HG02884 (cell line): Measurements from ENCODE around the gene WDR11.
"Not testable (repeated sequence)": the region's sequence is repeated elsewhere in the genome, so short reads cannot be mapped to it uniquely, and the experiment has no call there.

Experiments used
- ATAC-seq: cut with Tn5 transposase; IDR thresholded peaks from one replicate; pipeline ENCODE4 v1.9.1; 2021; ENCODE audit warnings: mild to moderate bottlenecking, moderate library complexity; ENCODE audit not compliant: unreplicated experiment

The WDR11 gene

DNA sequence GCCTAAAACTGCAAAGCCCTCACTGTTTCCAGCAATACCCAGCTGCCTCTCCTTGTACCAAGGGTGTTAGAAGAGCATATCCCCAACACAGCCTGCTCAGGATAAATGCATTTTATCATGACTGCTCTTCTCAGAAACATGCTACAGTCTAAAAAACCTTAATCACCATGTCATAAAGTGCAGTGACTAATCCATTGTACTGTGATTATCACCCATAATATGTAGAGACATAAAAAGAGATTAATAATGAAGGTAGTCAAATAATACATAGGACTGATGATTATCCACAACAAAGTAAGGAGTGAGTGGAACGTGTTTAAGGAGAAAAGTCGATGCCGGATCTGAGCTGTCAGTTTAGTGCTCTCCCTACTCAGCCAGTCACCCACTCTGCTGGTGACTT, 12.2 kb upstream of the WDR11 start:
- ATAC-seq, result no peak

DNA sequence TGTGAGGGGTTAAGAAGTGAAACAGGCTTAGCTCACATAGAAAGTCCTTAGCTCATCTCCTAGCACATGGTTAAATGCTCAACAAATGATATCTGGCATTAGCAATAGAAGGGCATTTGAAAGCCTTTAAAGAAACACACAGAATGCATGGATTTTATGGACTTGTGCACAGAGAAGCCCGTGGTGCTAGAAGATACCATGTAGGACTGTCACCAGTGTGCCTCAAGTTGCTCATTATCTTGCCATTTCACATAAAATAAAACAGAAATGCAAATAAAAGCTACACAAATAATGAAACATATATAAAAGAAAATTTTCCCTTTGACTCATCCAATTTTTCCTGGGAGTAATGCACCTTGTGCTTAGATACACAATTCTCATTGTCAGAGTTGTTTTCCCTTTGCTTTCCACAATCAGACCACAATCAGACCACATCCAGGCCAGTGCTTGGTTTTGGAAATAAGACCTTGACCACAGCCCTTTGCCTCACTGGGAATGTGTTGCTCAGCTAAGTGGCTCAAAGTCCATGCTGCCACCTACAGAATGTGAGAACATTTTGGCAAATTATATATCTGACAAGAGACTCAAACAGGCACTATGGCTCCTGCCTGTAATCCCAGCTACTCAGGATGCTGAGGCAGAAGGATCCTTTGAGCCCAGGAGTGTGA, 9.5 kb upstream of the WDR11 start:
- ATAC-seq, result no peak

DNA sequence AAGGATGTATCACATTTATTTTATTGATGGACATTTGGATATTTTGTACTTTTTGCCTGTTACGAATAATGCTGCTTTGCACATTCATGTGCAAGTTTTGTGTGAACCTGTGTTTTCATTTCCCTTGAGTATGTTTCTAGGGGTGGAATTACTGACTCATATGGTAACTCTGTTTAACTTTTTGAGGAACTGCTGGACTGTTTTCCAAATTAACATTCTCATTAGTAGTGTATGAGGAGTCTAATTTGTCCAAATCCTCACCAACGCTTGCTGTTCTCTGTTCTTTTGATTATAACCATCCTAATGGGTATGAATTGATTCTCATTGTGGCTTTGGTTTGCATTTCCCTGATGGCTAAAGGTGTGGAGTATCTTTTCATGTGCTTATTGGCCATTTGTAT, 3.2 kb downstream of the WDR11 start:
- no peak for ATAC-seq

DNA sequence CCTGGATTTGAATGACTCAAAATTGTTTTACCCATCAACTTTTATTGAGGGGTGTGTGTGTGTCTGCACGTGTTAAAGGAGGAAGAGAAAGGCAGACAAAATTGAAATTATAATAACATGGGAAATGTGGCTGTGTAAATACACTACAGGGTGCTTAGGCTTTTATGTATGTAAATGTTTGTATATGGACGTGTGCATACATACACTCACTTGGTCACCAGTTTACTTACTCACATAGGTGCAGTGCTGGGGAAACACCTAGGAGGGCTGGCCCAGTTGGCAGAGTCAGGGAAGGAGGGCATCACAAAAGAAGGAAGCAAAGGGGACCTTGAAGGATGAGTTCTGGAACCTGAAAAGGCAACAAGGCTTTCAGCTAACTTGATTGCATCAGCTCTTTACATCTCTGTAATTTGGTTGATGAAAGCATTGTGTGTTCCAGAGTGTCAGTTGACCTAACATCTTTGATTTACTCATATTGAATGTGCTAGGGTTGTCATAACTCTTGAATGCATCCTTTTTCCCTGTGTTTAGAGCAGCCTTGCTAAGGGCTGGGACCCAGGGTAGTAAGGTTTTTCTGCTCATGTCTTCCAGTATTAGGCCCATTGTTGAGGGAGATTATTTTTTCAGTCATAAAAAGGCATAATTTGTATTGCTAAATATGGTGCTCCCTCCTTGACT, 10.2 kb downstream of the WDR11 start:
- no peak for ATAC-seq

DNA sequence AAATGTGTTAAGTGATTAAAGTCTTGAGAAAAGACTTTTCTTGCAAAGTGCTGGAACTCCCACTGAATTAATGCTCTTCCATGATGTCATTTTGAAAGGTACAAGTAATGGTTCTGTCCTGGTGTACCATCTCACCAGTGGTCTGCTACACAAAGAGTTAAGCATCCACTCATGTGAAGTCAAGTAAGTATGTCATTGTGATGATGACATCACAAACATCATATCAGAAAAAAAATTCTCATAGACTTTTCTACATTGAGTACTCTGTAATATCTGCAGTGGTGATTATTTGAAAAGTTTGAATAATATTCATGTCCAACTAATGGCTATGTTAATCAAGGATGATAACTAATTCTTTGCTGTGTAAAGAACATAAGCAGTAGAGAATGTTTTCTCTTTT, 22.6 kb downstream of the WDR11 start:
- no peak for ATAC-seq

DNA sequence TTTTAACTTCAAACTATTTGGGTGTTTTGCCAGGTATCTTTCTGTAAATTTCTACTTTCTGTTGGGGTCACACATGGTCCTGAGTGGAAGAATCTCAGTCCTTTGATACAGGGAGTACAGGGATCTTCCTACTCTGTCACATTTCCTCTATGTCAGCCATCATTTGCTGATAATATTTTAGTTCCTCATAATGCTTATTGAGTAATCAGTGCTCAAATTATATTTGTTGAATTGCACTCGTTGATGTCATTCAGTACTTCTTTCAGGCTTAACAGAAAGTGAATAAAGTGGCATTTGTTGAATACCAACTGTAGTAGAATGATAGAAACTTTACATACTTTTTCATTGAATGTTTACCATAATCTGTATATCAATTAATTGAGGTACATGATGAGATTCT, 31.9 kb downstream of the WDR11 start:
- no peak for ATAC-seq

DNA sequence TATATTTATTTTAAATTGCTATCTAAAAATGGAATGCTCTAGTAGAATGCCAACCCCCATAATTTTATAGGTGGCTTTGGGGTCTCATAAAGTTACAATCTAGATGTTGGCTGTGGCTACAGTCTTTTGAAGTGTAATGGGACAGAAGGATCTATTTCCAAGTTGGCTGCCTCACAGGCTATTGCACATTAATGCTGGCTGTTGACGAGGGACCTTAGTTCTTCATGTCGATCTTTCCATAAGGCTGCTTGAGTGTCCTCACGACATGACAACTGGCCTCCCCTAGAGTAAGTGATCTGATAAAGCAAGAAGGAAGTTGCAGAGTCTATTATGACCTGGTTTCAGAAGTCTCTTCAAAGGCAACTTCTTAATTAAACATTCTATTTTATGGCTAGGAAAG, 36.3 kb downstream of the WDR11 start:
- ATAC-seq, result no peak

DNA sequence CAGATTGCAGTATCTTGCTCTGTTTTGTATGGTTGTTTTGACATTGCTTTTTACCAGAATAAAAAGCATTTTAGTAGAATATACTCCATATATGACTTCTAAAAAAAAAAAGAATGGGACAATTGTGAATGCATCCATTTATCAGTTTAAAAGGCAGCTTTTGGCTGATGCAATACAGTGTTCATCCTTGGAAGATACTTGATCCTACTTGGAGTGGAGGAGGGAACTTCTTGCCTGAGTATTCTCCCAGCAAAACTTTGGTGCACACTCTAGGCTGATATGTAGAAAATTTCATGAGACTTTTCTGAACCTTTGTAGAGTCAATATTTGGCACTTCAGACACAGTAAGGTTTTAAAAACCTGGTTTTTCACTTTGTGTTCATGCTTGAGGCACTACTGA, 40.2 kb downstream of the WDR11 start:
- ATAC-seq, result no peak

DNA sequence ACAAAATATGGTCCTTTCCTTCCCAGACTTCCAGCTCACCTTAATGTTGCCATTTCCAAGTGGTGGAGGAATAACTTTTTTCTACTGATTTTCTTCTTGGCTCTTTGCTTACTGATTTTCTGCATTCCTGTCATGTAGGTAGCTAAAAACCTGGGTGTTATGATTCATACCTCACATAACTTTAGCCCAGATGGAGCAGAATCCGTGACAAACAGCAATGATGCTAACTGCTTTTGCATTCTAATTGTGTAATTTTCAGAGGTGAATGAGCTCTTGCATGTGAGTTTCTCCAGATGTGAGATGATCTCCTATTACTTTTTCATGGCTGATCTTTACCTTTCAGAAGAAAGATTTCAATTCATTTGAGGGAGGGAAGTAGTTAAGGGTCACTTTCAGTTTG, 43.4 kb downstream of the WDR11 start:
- ATAC-seq, result no peak

DNA sequence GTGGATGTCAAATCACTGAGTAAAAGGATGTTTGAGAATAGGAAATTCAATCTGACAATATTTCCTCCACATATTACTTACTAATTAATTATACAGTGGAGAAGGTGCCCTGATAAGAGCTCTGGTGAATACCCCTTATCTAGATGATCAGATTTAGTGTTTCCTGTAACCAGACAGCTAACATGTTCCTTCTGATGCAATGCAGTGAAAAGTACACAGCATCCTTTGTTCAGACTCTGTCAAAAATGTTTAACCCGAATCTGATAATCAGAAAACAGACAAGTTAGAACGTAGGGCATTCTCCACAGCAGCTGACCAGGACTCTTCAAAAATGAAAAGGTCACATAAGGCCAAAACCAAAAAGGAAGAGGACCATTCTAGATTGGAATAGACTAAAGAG, 46.2 kb downstream of the WDR11 start:
- no peak for ATAC-seq

DNA sequence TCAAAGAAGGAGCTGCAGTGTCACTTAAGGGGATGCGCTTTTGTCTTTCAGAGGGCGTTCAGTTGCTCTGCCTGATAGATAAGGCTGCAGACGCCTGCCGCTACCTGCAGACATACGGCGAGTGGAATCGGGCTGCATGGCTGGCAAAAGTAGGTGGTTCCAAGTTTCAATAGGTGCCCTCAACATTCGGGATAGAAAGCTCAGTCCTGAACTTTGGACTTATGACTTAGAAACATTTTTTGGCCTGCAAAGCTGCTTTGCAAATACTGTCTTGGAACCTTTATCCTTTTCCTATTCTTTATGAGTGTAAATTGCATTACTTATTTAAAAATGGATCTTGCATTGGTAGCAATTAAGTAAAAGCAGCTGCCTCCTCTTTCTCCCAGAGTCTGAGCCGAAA, 54.1 kb downstream of the WDR11 start:
- ATAC-seq, result no peak

DNA sequence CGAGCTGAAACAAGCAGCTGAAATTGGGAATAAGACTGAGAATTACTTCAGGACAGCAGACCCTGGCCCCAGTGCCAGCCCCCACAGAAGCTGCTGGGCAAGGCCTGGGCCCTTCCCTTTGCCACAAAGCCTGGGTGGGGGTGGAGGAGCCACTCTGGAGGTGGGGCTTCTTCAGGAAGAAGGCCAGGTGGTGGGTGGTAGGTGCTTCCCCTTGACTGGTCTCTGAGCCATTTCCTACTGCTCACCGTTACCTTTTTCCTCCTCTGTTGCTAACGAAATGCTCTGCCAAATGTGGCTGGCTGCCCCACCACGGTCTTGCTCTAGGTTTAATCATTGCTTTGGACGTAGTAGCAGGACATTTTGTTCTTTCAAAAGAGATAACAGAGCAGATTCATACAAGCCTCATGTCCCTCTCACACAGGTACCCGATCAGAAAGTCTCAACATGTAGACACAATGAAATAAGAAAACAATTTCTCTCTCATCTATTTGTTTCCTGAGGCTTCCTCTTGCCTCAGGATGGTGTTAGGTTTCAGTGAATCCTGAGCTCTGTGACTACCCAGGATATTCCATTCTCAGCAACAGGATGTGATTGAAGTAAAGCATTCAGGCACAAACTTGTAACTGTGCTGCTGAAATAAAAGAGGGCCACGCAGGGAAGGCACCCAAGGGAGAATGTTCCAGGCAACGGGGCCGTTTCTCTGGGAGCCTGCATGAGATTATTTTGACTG, 66.5 kb downstream of the WDR11 start:
- ATAC-seq, result no peak

DNA sequence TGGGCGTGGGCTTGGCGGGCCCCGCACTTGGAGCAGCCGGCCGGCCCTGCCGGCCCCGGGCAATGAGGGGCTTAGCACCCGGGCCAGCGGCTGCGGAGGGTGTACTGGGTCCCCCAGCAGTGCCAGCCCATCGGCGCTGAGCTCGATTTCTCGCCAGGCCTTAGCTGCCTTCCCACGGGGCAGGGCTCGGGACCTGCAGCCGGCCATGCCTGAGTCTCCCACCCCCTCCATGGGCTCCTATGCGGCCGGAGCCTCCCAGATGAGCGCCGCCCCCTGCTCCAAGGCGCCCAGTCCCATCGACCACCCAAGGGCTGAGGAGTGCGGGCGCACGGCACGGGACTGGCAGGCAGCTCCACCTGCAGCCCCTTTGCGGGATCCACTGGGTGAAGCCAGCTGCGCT, 72.7 kb downstream of the WDR11 start:
- ATAC-seq, result not testable (repeated sequence)

DNA sequence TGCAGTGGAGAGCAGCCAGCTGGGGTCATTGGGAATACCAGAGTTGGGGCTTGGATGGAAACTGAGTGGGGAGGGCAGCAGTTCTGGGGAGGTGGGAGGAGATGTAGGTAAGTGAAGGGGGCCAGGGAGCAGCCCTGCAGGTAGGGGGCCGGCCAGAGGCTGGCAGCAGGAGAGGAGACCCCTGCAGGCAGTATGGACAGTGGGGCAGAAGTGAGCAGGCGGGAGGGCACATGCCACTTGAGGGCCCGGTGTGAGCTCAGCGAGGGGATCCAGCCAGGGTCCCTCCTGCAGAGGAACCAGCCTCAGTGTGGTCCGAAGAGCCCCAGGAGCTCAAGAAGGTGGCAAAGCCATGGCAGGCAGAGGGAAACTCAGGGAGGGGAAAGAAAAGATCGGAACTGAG, 75.4 kb downstream of the WDR11 start:
- ATAC-seq, result no peak

DNA sequence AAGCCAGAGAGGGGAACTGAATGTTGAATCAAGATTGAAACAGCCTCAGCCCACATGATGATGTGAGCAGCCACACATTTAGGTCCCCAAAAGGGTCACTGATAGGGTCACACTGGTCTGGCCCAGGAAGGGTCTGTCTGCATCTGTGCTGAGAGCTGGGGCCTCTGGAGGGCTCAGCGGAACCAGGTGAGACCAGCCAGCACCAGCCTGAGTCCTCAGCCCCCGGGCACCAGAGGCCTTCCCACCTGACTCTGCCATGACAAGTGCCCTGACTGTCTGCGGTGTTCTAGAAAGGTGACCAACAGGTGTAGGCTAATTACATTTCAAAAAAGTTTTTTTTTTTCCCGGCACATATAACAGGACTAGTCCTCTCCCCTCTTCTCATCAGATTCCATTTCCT, 76.2 kb downstream of the WDR11 start:
- no peak for ATAC-seq

DNA sequence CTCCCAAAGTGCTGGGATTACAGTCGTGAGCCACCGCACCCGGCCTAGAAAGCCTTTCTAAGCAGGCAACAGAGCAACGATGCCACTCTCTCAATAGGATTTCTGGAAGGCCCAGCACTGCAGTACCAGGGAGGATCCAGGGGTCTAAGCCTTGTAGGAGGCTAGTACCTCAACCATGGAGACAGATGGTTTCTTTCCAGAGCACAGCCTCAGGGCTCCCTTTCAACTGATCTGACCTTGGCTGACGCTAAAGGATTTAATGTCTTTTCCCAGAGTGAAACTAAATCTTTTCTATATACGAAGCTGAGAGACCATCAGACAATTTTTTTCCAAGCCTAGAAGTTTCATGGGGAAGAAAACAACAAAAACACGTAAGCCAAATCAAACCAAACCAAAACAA, 78.0 kb downstream of the WDR11 start:
- no peak for ATAC-seq

DNA sequence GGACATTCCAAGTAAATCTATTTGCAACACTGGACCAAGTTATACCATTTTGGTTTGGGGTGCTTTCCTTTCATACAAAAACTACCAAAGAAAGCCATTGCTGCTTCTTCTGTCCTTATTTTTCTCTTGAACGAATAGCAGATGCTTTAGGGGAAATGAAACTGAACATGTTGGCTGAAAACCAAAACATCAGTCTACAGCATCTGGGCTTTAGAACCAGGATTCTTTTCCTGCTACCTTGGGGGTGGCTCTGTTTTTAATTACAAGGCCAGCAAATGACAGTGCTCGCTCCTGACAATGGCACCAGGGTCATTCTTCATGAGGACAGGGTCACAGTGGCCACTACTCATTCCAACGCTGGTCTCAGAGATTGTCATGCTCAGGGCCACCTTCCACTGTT, 80.3 kb downstream of the WDR11 start:
- no peak for ATAC-seq

DNA sequence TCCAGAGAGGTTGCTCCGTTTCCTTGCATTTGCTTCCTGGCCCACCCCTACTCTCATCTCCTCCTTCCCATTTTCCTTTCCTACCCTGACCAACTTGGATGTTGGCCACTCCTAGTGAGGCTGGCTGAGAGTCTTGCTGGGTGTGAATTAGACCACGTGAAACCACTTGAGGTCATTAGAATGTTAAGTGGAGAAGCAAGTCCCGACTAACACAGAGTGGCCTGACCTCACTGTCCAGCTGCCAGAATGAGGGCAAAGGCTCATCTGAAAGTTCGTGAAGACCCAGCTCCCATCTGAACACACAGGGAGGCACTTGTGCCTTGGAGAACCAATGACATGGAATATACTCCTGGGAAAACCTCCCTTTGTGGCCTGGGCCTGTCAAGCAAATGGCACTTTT, 80.8 kb downstream of the WDR11 start:
- no peak for ATAC-seq

DNA sequence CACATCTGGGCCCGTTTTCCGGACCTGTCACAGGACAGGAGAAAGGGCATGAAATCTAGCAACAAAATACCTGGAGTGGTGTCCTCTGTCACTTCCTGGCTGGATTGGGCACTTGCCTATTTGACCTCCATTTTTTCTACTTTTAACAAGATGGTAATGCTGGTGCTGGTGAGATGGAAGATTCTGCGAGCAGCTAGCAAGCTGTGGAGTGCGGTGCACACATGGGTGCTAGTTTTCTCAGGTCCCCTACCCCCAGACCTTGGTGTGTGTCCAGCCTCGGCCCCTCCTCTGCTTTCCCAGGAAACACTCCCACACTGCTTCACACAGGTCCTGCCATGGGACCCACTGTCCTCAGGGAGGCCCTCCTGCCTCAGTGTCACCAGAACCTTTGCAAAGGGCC, 87.7 kb downstream of the WDR11 start:
- no peak for ATAC-seq

DNA sequence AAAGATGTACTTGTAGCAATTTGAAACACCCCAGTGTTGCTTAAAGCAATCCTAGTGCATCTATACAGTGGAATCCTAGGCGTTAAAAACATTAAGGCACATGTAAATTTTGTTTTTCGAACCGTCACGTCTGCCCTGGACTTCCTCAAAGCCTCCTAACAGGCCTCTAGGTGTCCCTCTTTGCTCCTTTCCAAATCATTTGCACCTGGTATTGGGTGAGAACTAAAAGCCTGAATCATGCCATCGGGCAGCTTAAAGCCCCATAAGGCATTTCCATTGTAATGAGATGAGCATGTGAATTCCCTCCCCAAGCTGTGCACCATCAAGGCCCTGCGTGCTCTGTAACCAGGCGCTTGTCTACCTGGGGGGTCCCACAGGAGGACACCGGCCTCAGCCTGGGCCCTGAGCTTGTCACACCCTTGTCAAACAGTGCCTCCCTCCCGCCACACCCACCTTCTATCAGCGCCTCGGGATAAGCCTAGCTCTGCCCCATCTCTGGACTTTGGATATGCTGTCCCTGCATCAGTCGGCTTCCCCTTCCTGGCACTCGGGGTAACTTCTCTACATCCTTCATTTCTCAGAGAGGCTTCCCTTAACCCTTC, 89.2 kb downstream of the WDR11 start:
- no peak for ATAC-seq

DNA sequence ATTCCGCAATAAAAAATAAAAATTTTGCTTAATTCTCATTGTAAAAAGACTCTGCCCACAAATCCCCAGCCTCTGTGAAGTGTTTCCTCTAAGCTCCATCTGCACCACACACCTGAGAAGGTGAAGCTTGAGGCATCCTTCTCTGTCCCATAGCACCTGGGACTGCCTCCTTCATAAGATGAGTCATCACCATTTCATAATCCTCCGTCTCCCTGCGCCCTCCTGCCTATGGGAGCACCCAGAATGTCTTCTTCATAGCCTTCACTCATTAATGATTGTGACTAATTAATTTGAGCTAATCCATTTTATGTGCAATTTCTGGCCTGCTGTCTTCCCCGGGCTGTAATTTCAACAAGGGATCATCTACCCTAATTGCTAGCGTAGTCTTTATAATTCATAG, 90.3 kb downstream of the WDR11 start:
- no peak for ATAC-seq
